GM12878 (cell line): Measurements from ENCODE around the gene PAQR7. TPM values are rescaled to one million over a fixed set of nuclear protein-coding genes. Genes with fewer than 3 reads are reported as not detected.

Experiments
- ATF7 ChIP-seq: fragments of 450-650 bp; IDR thresholded peaks from 2 replicates; pipeline ENCODE4 v1.6.1; 2016; ENCODE audit warnings: low read depth, mild to moderate bottlenecking
- BCL11A ChIP-seq: IDR thresholded peaks from 2 replicates; pipeline ENCODE4 v1.6.1; 2011; ENCODE audit warnings: low read depth, low read length
- BRCA1 ChIP-seq: IDR thresholded peaks from 2 replicates; pipeline ENCODE4 v1.6.1; 2011; ENCODE audit warnings: low read depth, low read length, improper control_type of control experiment
- CBFB ChIP-seq: IDR thresholded peaks from 2 replicates; pipeline ENCODE4 v1.6.1; 2016; ENCODE audit warnings: antibody characterized with exemption, low read depth
- CREM ChIP-seq: IDR thresholded peaks from 2 replicates; pipeline ENCODE4 v1.6.1; 2014; ENCODE audit warnings: antibody characterized with exemption, low read depth
- EED ChIP-seq: sonication (generic); IDR thresholded peaks from 2 replicates; pipeline ENCODE4 v1.6.1; 2016; ENCODE audit warnings: antibody characterized with exemption, low read depth
- EP300 ChIP-seq, 2 experiments: fragments of 150-350 bp in 1 of 2; IDR thresholded peaks; 2 replicates each; pipeline ENCODE4 v1.6.1; 2011 to 2012; ENCODE audit warnings: low read depth in 2 of 2, low read length in 2 of 2, borderline replicate concordance in 1 of 2, improper control_type of control experiment in 1 of 2, inconsistent platforms in 1 of 2; ENCODE audit not compliant: control insufficient read depth in 1 of 2
- GABPA ChIP-seq: IDR thresholded peaks from 2 replicates; pipeline ENCODE4 v1.6.1; 2014; ENCODE audit warnings: antibody characterized with exemption, low read depth, mild to moderate bottlenecking, inconsistent platforms
- HCFC1 ChIP-seq: fragments of 150-350 bp; IDR thresholded peaks from 2 replicates; pipeline ENCODE4 v1.6.1; 2014; ENCODE audit warnings: low read length
- KDM1A ChIP-seq: fragments of 200-600 bp; sonication (generic); IDR thresholded peaks from 2 replicates; pipeline ENCODE4 v1.6.1; 2016; ENCODE audit warnings: borderline replicate concordance
- LARP7 ChIP-seq: fragments of 450-650 bp; IDR thresholded peaks from 2 replicates; pipeline ENCODE4 v1.6.1; 2017; ENCODE audit warnings: mild to moderate bottlenecking
- MEF2A ChIP-seq: IDR thresholded peaks from 2 replicates; pipeline ENCODE4 v1.6.1; 2011; ENCODE audit warnings: low read depth, mild to moderate bottlenecking, low read length, moderate library complexity; ENCODE audit not compliant: insufficient read depth
- MTA3 ChIP-seq: IDR thresholded peaks from 2 replicates; pipeline ENCODE4 v1.6.1; 2012; ENCODE audit warnings: low read length, inconsistent platforms, borderline replicate concordance
- NBN ChIP-seq: fragments of 450-650 bp; IDR thresholded peaks from 2 replicates; pipeline ENCODE4 v1.6.1; 2016
- NFYB ChIP-seq: IDR thresholded peaks from 2 replicates; pipeline ENCODE4 v1.6.1; 2011; ENCODE audit warnings: low read depth, mild to moderate bottlenecking, low read length, improper control_type of control experiment, moderate library complexity; ENCODE audit not compliant: insufficient read depth
- NR2C1 ChIP-seq: fragments of 450-650 bp; IDR thresholded peaks from 2 replicates; pipeline ENCODE4 v1.6.1; 2017; ENCODE audit warnings: antibody characterized with exemption, mild to moderate bottlenecking, moderate library complexity
- NRF1 ChIP-seq: conservative IDR thresholded peaks from 2 replicates; pipeline ENCODE4 v1.6.1; 2011; ENCODE audit warnings: mild to moderate bottlenecking, low read depth, low read length, improper control_type of control experiment
- RUNX3 ChIP-seq: IDR thresholded peaks from 2 replicates; pipeline ENCODE4 v1.6.1; 2012; ENCODE audit warnings: low read length, inconsistent platforms
- SMAD1 ChIP-seq: fragments of 450-650 bp; IDR thresholded peaks from 2 replicates; pipeline ENCODE4 v1.6.1; 2018; ENCODE audit warnings: mild to moderate bottlenecking, low read depth; ENCODE audit not compliant: partially characterized antibody
- SMC3 ChIP-seq: IDR thresholded peaks from 2 replicates; pipeline ENCODE4 v1.6.1; 2011; ENCODE audit warnings: low read length, improper control_type of control experiment, borderline replicate concordance
- SREBF2 ChIP-seq: IDR thresholded peaks from 2 replicates; pipeline ENCODE4 v1.6.1; 2012; ENCODE audit warnings: mild to moderate bottlenecking, low read length
- TAF1 ChIP-seq: IDR thresholded peaks from 2 replicates; pipeline ENCODE4 v1.6.1; 2011; ENCODE audit warnings: mild to moderate bottlenecking, low read depth, low read length, borderline replicate concordance
- TCF12 ChIP-seq: IDR thresholded peaks from 2 replicates; pipeline ENCODE4 v1.6.1; 2011; ENCODE audit warnings: low read depth, mild to moderate bottlenecking, low read length
- ZNF217 ChIP-seq: fragments of 450-650 bp; IDR thresholded peaks from 2 replicates; pipeline ENCODE4 v1.6.1; 2017; ENCODE audit warnings: antibody characterized with exemption, mild to moderate bottlenecking
- polyA plus RNA-seq, 11 experiments: library from polyadenylated mRNA; depleted of rRNA in 4 of 11; unstranded in 6 of 11; stranded (reverse) in 5 of 11; fragments of >200 nt; fragmentation: Nextera tagmentation in 4 of 11; fragmentation: Illumina TruSeq in 1 of 11; extraction: Ambion mirVana in 4 of 11; extraction: Trizol in 1 of 11; gene quantifications; 1 replicate in 1 of 11; 2 replicates in 10 of 11; pipeline versions ENCODE4 v1.2.1 to v1.2.3, GENCODE V29; 2011 to 2016; ENCODE audit warnings: inconsistent platforms in 2 of 11, missing spikeins in 2 of 11, low read depth in 1 of 11
- total RNA-seq, 4 experiments: library from RNA; depleted of rRNA in 3 of 4; stranded (reverse); fragments of >200 nt in 3 of 4; fragmentation: Illumina TruSeq in 1 of 4; extraction: Trizol in 1 of 4; gene quantifications; 2 replicates each; pipeline versions ENCODE4 v1.2.1 to v1.2.3, GENCODE V29; 2013 to 2021
- TF ChIP-seq, protein P1 (sequence below): fragments of 450-650 bp; formaldehyde crosslinking; IDR thresholded peaks from 2 replicates; pipeline ENCODE4 v1.4.0; 2020; ENCODE audit warnings: mild to moderate bottlenecking, moderate library complexity
- TF ChIP-seq, protein P2 (sequence below): fragments of 450-650 bp; IDR thresholded peaks from 2 replicates; pipeline ENCODE4 v1.6.1; 2016; ENCODE audit warnings: mild to moderate bottlenecking
- TF ChIP-seq, protein P3 (sequence below): fragments of 150-350 bp; IDR thresholded peaks from 2 replicates; pipeline ENCODE4 v1.6.1; 2014; ENCODE audit warnings: mild to moderate bottlenecking, low read depth, low read length

Gene PAQR7
- total and polyA plus RNA-seq, 10 of the 15 experiments (the other 5 are each of a cell fraction or from before 2014, with no cell fraction given): 1.1 to 8.8 (median 5.2) TPM

DNA sequence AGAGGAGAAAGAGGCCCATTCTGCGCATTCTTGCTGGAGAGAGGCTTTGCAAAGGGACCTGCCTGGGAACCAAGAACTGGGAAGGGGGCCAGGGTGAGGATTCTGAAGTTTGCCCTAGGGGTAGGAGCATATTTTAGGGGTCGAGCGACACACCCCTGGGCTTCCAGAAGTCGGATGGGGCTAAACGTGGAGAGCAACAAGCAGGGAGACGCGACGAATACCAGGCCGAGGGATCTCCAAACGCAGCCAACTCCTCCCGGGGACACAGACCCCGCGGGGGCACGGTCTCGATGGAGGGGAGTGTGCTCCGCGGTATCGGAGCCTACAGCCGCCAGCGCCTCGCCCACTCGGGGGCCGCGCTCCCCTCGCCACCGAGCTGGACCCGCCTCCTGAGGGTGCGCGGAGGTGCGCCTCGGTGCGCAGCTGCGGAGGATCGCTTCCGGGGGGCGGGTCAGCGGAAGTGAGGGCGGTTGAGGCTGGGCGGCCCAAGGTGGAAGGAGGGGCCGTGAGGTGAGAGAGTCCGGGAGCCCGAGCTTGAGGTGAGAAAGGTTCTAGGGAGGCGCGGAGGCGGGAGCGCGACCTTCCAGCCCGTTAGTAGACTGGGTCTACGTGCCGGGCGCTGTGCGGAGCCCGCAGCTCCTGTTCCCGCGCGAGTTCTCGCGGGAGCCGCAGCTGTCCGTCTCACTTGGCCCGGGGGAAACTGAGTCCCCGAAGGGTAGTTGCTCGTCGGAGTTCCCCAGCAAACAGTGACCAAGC is 55.8 kb downstream of the PAQR7 start, which contains the start of gene MTFR1L (continued):
- TF ChIP-seq SMAD1 (no peak), CBFB (peak; percentile 73; the same call in 1 of the 2 replicates), RUNX3 (peak; percentile 51; the same call in 1 of the 2 replicates), CREM (peak; percentile 37; the same call in 1 of the 2 replicates), MEF2A (no peak), LARP7 (peak; percentile 21; the same call in 1 of the 2 replicates), BRCA1 (peak; percentile 77), NFYB (no peak), GABPA (peak; percentile 81), HCFC1 (no peak), MTA3 (no peak), NR2C1 (peak; percentile 93), KDM1A (no peak), EED (no peak), EP300 (IDR thresholded peaks at IDR 0.05; ENCODE audit: borderline replicate concordance in 1 of 2, control insufficient read depth in 1 of 2, low read depth in 2 of 2, low read length in 2 of 2) (no peak), NBN (peak; percentile 77; the same call in 1 of the 2 replicates), ZNF217 (no peak), BCL11A (no peak), TAF1 (peak; percentile 69; the same call in 1 of the 2 replicates), TCF12 (peak; percentile 33; the same call in 1 of the 2 replicates), SREBF2 (no peak), SMC3 (no peak), NRF1 (peak; percentile 62), ATF7 (no peak)
- TF ChIP-seq, protein P1, sequence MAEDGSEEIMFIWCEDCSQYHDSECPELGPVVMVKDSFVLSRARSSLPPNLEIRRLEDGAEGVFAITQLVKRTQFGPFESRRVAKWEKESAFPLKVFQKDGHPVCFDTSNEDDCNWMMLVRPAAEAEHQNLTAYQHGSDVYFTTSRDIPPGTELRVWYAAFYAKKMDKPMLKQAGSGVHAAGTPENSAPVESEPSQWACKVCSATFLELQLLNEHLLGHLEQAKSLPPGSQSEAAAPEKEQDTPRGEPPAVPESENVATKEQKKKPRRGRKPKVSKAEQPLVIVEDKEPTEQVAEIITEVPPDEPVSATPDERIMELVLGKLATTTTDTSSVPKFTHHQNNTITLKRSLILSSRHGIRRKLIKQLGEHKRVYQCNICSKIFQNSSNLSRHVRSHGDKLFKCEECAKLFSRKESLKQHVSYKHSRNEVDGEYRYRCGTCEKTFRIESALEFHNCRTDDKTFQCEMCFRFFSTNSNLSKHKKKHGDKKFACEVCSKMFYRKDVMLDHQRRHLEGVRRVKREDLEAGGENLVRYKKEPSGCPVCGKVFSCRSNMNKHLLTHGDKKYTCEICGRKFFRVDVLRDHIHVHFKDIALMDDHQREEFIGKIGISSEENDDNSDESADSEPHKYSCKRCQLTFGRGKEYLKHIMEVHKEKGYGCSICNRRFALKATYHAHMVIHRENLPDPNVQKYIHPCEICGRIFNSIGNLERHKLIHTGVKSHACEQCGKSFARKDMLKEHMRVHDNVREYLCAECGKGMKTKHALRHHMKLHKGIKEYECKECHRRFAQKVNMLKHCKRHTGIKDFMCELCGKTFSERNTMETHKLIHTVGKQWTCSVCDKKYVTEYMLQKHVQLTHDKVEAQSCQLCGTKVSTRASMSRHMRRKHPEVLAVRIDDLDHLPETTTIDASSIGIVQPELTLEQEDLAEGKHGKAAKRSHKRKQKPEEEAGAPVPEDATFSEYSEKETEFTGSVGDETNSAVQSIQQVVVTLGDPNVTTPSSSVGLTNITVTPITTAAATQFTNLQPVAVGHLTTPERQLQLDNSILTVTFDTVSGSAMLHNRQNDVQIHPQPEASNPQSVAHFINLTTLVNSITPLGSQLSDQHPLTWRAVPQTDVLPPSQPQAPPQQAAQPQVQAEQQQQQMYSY (CRISPR knock-in tag): no peak
- TF ChIP-seq, protein P2, sequence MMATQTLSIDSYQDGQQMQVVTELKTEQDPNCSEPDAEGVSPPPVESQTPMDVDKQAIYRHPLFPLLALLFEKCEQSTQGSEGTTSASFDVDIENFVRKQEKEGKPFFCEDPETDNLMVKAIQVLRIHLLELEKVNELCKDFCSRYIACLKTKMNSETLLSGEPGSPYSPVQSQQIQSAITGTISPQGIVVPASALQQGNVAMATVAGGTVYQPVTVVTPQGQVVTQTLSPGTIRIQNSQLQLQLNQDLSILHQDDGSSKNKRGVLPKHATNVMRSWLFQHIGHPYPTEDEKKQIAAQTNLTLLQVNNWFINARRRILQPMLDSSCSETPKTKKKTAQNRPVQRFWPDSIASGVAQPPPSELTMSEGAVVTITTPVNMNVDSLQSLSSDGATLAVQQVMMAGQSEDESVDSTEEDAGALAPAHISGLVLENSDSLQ: peak; percentile 91
- TF ChIP-seq, protein P3, sequence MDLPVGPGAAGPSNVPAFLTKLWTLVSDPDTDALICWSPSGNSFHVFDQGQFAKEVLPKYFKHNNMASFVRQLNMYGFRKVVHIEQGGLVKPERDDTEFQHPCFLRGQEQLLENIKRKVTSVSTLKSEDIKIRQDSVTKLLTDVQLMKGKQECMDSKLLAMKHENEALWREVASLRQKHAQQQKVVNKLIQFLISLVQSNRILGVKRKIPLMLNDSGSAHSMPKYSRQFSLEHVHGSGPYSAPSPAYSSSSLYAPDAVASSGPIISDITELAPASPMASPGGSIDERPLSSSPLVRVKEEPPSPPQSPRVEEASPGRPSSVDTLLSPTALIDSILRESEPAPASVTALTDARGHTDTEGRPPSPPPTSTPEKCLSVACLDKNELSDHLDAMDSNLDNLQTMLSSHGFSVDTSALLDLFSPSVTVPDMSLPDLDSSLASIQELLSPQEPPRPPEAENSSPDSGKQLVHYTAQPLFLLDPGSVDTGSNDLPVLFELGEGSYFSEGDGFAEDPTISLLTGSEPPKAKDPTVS: no peak
